ENCODE measurements around the gene CLEC4C. TPM values are rescaled to one million over a fixed set of nuclear protein-coding genes. Genes with fewer than 3 reads are reported as not detected.
A peak's percentile ranks its signal among the peaks of the same experiment; 100 is the strongest.
"Not testable (repeated sequence)": the region's sequence is repeated elsewhere in the genome, so short reads cannot be mapped to it uniquely, and the experiment has no call there.

Gene CLEC4C
- total and polyA plus RNA-seq, 2 experiments from 2014 or later: not detected

GRCh38 chr12:7793211-7793610, 46.0 kb upstream of the CLEC4C start (continued):
- TF ChIP-seq ETS1 (IDR thresholded peaks at IDR 0.05) (no peak), EZH2phosphoT487 (IDR thresholded peaks at IDR 0.05; ENCODE audit: unreplicated experiment) (no peak), CREB1 (CRISPR knock-in tag; IDR thresholded peaks at IDR 0.05; ENCODE audit: low read depth) (no peak), CTCF (conservative IDR thresholded peaks at IDR 0.05; ENCODE audit: low read depth in 2 of 2) (no peak), JUNB (IDR thresholded peaks at IDR 0.05; ENCODE audit: unreplicated experiment) (no peak), STAT1 (IDR thresholded peaks at IDR 0.05; ENCODE audit: unreplicated experiment) (no peak)

- H3K27me3 Mint-ChIP-seq (ENCODE audit: insufficient read depth, low read depth, poor library complexity); H3K27me3 ChIP-seq (ENCODE audit: insufficient read depth); H3K9me2 ChIP-seq (ENCODE audit: insufficient read depth); H2AFZ ChIP-seq; H3K9me3 Mint-ChIP-seq: not testable (repeated sequence)
- Histone ChIP-seq H3K27ac (ENCODE audit: low read depth) (peak within 1 kb of the TSS; percentile 94), H3K4me1 (ENCODE audit: insufficient read depth) (peaks cover 63% of the 10 kb centered on the region), H3K4me2 (peak within 1 kb of the TSS; percentile 100), H4K20me1 (replicated peaks; ENCODE audit: insufficient read depth) (peaks cover 15% of the 10 kb centered on the region), H3K79me2 (replicated peaks; ENCODE audit: insufficient read depth) (peaks cover 59% of the 10 kb centered on the region), H3K36me3 (ENCODE audit: insufficient read depth) (peaks cover 36% of the 10 kb centered on the region), H3F3A (replicated peaks; ENCODE audit: low read depth) (peaks cover 40% of the 10 kb centered on the region), H3K4me3 (peak within 1 kb of the TSS; percentile 95)
- Mint-ChIP-seq H3K4me1 (peaks cover 64% of the 10 kb centered on the region), H3K36me3 (ENCODE audit: low read depth) (peaks cover 46% of the 10 kb centered on the region), H3K4me3 (peak within 1 kb of the TSS; percentile 88), H3K27ac (peak within 1 kb of the TSS; percentile 97)
- ATAC-seq: peak; percentile 90
- peak; percentile 70 for DNase-seq (ENCODE audit: low spot score)
These were observed 41.8 kb upstream of the CLEC4C start, which contains the start of gene NANOG for GRCh38 chr12:7788884-7789528. TSS of gene NANOG (plus strand) at chr12:7789402. CDS start at chr12:7789615, 213 bp downstream.

- Mint-ChIP-seq H3K9me3 (no peaks in the 10 kb centered on the region), H3K4me3 (peak overlapping the region; percentile 88), H3K36me3 (ENCODE audit: low read depth) (peaks cover 39% of the 10 kb centered on the region), H3K27ac (peak overlapping the region; percentile 97), H3K27me3 (ENCODE audit: insufficient read depth, low read depth, poor library complexity) (peaks cover 11% of the 10 kb centered on the region), H3K4me1 (peaks cover 56% of the 10 kb centered on the region)
- H3K4me2 ChIP-seq: peak overlapping the region; percentile 100
- H2AFZ ChIP-seq: no peak overlapping the region
- no peaks in the 10 kb centered on the region for H3K27me3 ChIP-seq (ENCODE audit: insufficient read depth)
- H3K4me3 ChIP-seq: peak overlapping the region; percentile 95
- H3K36me3 ChIP-seq (ENCODE audit: insufficient read depth): peaks cover 28% of the 10 kb centered on the region
- peaks cover 32% of the 10 kb centered on the region for H3F3A ChIP-seq (replicated peaks; ENCODE audit: low read depth)
- H3K27ac ChIP-seq (ENCODE audit: low read depth): peak overlapping the region; percentile 94
- peaks cover 51% of the 10 kb centered on the region for H3K79me2 ChIP-seq (replicated peaks; ENCODE audit: insufficient read depth)
- DNase-seq (ENCODE audit: low spot score) (peak; percentile 35), ATAC-seq (peak; percentile 7; the same call in 1 of the 3 replicates)
- peaks cover 59% of the 10 kb centered on the region for H3K4me1 ChIP-seq (ENCODE audit: insufficient read depth)
- peaks cover 15% of the 10 kb centered on the region for H4K20me1 ChIP-seq (replicated peaks; ENCODE audit: insufficient read depth)
- H3K9me2 ChIP-seq (ENCODE audit: insufficient read depth): no peaks in the 10 kb centered on the region
- no peak for TF ChIP-seq ZNF331 (CRISPR knock-in tag; IDR thresholded peaks at IDR 0.05; ENCODE audit: low read depth)
- no peak for TF ChIP-seq NANOG (IDR thresholded peaks at IDR 0.05; ENCODE audit: borderline replicate concordance)
- TF ChIP-seq ZNF114 (CRISPR knock-in tag; IDR thresholded peaks at IDR 0.05): no peak
- TF ChIP-seq REST (IDR thresholded peaks at IDR 0.05; ENCODE audit: unreplicated experiment): no peak
- no peak for TF ChIP-seq POLR2AphosphoS5 (IDR thresholded peaks at IDR 0.05; ENCODE audit: low read depth)
- no peak for TF ChIP-seq STAT1 (IDR thresholded peaks at IDR 0.05; ENCODE audit: unreplicated experiment)
- no peak for TF ChIP-seq CREB1 (CRISPR knock-in tag; IDR thresholded peaks at IDR 0.05; ENCODE audit: low read depth)
- no peak for TF ChIP-seq JUNB (IDR thresholded peaks at IDR 0.05; ENCODE audit: unreplicated experiment)
- no peak for TF ChIP-seq ETS1 (IDR thresholded peaks at IDR 0.05)
- no peak for TF ChIP-seq CTCF (conservative IDR thresholded peaks at IDR 0.05; ENCODE audit: low read depth in 2 of 2)
- no peak for TF ChIP-seq EZH2 (IDR thresholded peaks at IDR 0.05; ENCODE audit: low read depth, unreplicated experiment)
These were observed 41.1 kb upstream of the CLEC4C start for GRCh38 chr12:7788294-7788660.
